ENCODE data around the gene SSU72. TPM values are rescaled to one million over a fixed set of nuclear protein-coding genes. Genes with fewer than 3 reads are reported as not detected.

The SSU72 gene
- total and polyA plus RNA-seq, 2 donors (not counting 3 experiments of a cell fraction or from before 2014, with no cell fraction given): 85.9 to 129 TPM

GRCh38 chr1:1623181-1623630 lies 48.5 kb upstream of the SSU72 start:
- H4K20me1 ChIP-seq (replicated peaks; ENCODE audit: control insufficient read depth, extremely low read depth, insufficient read depth, low read length): no peaks in the 10 kb centered on the region
- H3K9ac ChIP-seq (replicated peaks; ENCODE audit: extremely low read depth, insufficient read depth, low read length): no peak overlapping the region
- no peaks in the 10 kb centered on the region for H3K27me3 ChIP-seq (ENCODE audit: control insufficient read depth in 2 of 2, insufficient read depth in 2 of 2, low read length in 2 of 2)
- no peaks in the 10 kb centered on the region for H3K79me2 ChIP-seq (ENCODE audit: control insufficient read depth, insufficient read depth, low read length)
- H3K4me1 ChIP-seq (ENCODE audit: control insufficient read depth, extremely low read depth, insufficient read depth, low read length): no peaks in the 10 kb centered on the region
- no peak overlapping the region for H3K4me2 ChIP-seq (ENCODE audit: insufficient read depth, low read length)
- no peak overlapping the region for H3K27ac ChIP-seq (ENCODE audit: insufficient read depth, low read depth, low read length)
- FAIRE-seq (no peak), DNase-seq (ENCODE audit: low read depth, low spot score) (no peak)
- POLR2A ChIA-PET: no interaction called here
- BruUV-seq (replicated peaks): no TSS peak
- H2AFZ ChIP-seq (ENCODE audit: low read depth, low read length): no peak overlapping the region
- intact Hi-C loops (cut with micrococcal nuclease) (no loop called here), dilution Hi-C loops (cut with MboI; ENCODE audit: extremely low pct_ligation_motif_present, low sequenced_read_pairs) (no loop called here)
- H3K36me3 ChIP-seq (ENCODE audit: control insufficient read depth in 2 of 2, extremely low read depth in 1 of 2, insufficient read depth in 2 of 2, low read length in 2 of 2): no peaks in the 10 kb centered on the region
- CTCF ChIA-PET: interaction anchor here (1.3 kb wide), 1 partner anchor 20 kb away, joined by 5 read pairs; no protein-coding TSS in a partner anchor
- H3K9me1 ChIP-seq (replicated peaks; ENCODE audit: control insufficient read depth, extremely low read depth, insufficient read depth, low read length): no peaks in the 10 kb centered on the region
- no peaks in the 10 kb centered on the region for H3K9me3 ChIP-seq (replicated peaks; ENCODE audit: control insufficient read depth, insufficient read depth, low read length)
- no peak for TF ChIP-seq EZH2 (IDR thresholded peaks at IDR 0.05; ENCODE audit: borderline replicate concordance, low read depth, low read length, severe bottlenecking)
- TF ChIP-seq GATA2 (IDR thresholded peaks at IDR 0.05; ENCODE audit: insufficient read depth, insufficient read length, low read depth, low read length): no peak
- no peak overlapping the region for H3K4me3 ChIP-seq (replicated peaks in 1 of 3; ENCODE audit: insufficient read depth in 1 of 3, low read depth in 1 of 3, low read length in 3 of 3)

- intact Hi-C loops (cut with micrococcal nuclease): no loop called here
- dilution Hi-C loops (cut with MboI; ENCODE audit: extremely low pct_ligation_motif_present, low sequenced_read_pairs): no loop called here
These were observed 48.1 kb upstream of the SSU72 start for GRCh38 chr1:1622788-1623094.

More at GRCh38 chr1:1622788-1623094, 48.1 kb upstream of the SSU72 start:
- H3K4me1 ChIP-seq (ENCODE audit: control insufficient read depth, extremely low read depth, insufficient read depth, low read length): no peaks in the 10 kb centered on the region
- CTCF ChIA-PET: interaction anchor here (1.3 kb wide), 1 partner anchor 19 kb away, joined by 5 read pairs; no protein-coding TSS in a partner anchor
- no peak for DNase-seq (ENCODE audit: low read depth, low spot score)
- BruUV-seq (replicated peaks): no TSS peak
- no peaks in the 10 kb centered on the region for H3K79me2 ChIP-seq (ENCODE audit: control insufficient read depth, insufficient read depth, low read length)
- no peak overlapping the region for H3K27ac ChIP-seq (ENCODE audit: insufficient read depth, low read depth, low read length)
- H3K9ac ChIP-seq (replicated peaks; ENCODE audit: extremely low read depth, insufficient read depth, low read length): no peak overlapping the region
- POLR2A ChIA-PET: no interaction called here
- no peaks in the 10 kb centered on the region for H3K27me3 ChIP-seq (ENCODE audit: control insufficient read depth in 2 of 2, insufficient read depth in 2 of 2, low read length in 2 of 2)
- H3K9me3 ChIP-seq (replicated peaks; ENCODE audit: control insufficient read depth, insufficient read depth, low read length): no peaks in the 10 kb centered on the region
- no peaks in the 10 kb centered on the region for H4K20me1 ChIP-seq (replicated peaks; ENCODE audit: control insufficient read depth, extremely low read depth, insufficient read depth, low read length)
- H3K36me3 ChIP-seq (ENCODE audit: control insufficient read depth in 2 of 2, extremely low read depth in 1 of 2, insufficient read depth in 2 of 2, low read length in 2 of 2): peaks cover 0 to 2% of the 10 kb centered on the region in 2 experiments
- H3K4me3 ChIP-seq (replicated peaks in 1 of 3; ENCODE audit: insufficient read depth in 1 of 3, low read depth in 1 of 3, low read length in 3 of 3): no peak overlapping the region
- no peaks in the 10 kb centered on the region for H3K9me1 ChIP-seq (replicated peaks; ENCODE audit: control insufficient read depth, extremely low read depth, insufficient read depth, low read length)
- TF ChIP-seq POLR2AphosphoS5 (IDR thresholded peaks at IDR 0.05; ENCODE audit: insufficient read depth, low read depth, low read length) (no peak), JUN (IDR thresholded peaks at IDR 0.05; ENCODE audit: borderline replicate concordance, insufficient read depth, insufficient read length, low read depth) (no peak), MYC (IDR thresholded peaks at IDR 0.05; ENCODE audit: low read depth, low read length) (no peak), MAX (IDR thresholded peaks at IDR 0.05; ENCODE audit: insufficient read depth, insufficient read length) (no peak)
- H2AFZ ChIP-seq (ENCODE audit: low read depth, low read length): no peak overlapping the region
- no peak for FAIRE-seq
- H3K4me2 ChIP-seq (ENCODE audit: insufficient read depth, low read length): no peak overlapping the region
